Activated naive CD8-positive, alpha-beta T cell (primary cell): ENCODE data around the gene SLC7A1.

Source experiments
- H3K27ac Mint-ChIP-seq: one replicate; pipeline ENCODE4 v1.8.0; 2021; ENCODE audit warnings: mixed read lengths
- H3K27me3 Mint-ChIP-seq: one replicate; pipeline ENCODE4 v1.8.0; 2021; ENCODE audit warnings: mixed read lengths
- H3K36me3 Mint-ChIP-seq: one replicate; pipeline ENCODE4 v1.8.0; 2021; ENCODE audit warnings: mixed read lengths
- H3K4me1 Mint-ChIP-seq: one replicate; pipeline ENCODE4 v1.8.0; 2021; ENCODE audit warnings: low read depth, mixed read lengths
- H3K4me3 Mint-ChIP-seq: one replicate; pipeline ENCODE4 v1.8.0; 2021; ENCODE audit warnings: mild to moderate bottlenecking, mixed read lengths
- H3K9me3 Mint-ChIP-seq: one replicate; pipeline ENCODE4 v1.8.0; 2021; ENCODE audit warnings: low read depth, mixed read lengths

Gene SLC7A1

DNA sequence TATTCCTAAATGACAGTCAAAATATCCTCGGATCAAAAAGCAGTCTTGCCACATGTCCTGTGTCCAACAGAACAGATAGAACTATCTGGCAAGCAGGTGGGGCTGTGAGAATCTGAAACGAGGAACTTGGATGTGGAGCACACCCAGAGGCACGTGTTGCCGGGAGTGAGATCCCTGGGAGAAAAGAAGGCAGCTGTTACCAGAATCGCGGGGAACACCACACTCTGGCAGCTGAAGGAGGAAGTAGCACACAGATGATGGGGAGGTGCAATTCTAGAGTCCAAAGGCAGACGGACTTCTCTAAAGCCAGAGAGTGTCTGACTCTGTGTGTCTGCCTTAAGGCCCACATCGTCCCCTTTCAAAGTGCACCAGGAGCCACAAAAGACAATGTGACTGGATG, 22.3 kb downstream of the SLC7A1 start:
- H3K27ac Mint-ChIP-seq, result no peak overlapping the region

GRCh38 chr13:29572575-29572974, 22.9 kb downstream of the SLC7A1 start:
- Mint-ChIP-seq H3K4me3 (no peak overlapping the region), H3K27ac (no peak overlapping the region), H3K9me3 (no peaks in the 10 kb centered on the region), H3K27me3 (no peaks in the 10 kb centered on the region), H3K4me1 (peaks cover 41% of the 10 kb centered on the region), H3K36me3 (peaks cover 5% of the 10 kb centered on the region)

More for the DNA sequence above, 22.3 kb downstream of the SLC7A1 start:
- H3K27me3 Mint-ChIP-seq, result no peaks in the 10 kb centered on the region
- H3K4me3 Mint-ChIP-seq, result no peak overlapping the region
- H3K4me1 Mint-ChIP-seq, result peaks cover 38% of the 10 kb centered on the region
- H3K36me3 Mint-ChIP-seq, result peaks cover 5% of the 10 kb centered on the region
- H3K9me3 Mint-ChIP-seq, result no peaks in the 10 kb centered on the region

DNA sequence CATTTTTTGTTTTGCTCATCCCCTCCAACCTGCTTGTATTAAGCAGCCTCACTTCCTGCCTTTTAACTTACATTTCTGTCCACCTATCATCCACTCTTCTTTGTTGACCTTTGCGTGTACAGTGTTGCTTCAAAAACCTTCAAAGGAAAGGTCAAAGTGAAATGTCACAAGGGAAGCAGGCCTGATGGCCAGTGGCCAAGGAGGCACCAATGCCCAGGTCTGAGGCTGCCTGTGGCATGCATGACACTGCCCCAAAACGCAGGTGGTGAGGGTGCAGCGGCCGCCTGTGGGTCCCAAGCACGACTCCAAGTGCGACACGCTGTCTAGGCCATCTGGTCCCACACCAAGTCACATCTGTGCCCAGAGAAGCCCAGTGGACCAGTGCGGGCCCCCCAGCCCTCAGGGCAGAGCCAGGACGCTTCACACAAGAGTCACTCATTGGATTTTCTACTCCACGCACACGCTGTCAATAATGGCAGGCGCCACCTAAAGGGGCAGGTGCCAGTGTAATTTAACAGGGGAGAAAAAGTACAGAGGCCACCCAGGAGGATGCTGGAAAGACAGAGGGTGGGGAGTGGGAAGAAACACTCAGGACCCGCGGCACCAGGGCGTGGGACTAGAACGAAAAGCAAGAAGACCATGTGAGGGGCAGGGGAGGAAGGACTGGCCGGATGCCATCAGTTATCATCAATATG, 23.5 kb downstream of the SLC7A1 start:
- Mint-ChIP-seq H3K4me3 (no peak overlapping the region), H3K4me1 (peaks cover 41% of the 10 kb centered on the region), H3K27ac (no peak overlapping the region), H3K9me3 (no peaks in the 10 kb centered on the region), H3K36me3 (peaks cover 5% of the 10 kb centered on the region), H3K27me3 (no peaks in the 10 kb centered on the region)

DNA sequence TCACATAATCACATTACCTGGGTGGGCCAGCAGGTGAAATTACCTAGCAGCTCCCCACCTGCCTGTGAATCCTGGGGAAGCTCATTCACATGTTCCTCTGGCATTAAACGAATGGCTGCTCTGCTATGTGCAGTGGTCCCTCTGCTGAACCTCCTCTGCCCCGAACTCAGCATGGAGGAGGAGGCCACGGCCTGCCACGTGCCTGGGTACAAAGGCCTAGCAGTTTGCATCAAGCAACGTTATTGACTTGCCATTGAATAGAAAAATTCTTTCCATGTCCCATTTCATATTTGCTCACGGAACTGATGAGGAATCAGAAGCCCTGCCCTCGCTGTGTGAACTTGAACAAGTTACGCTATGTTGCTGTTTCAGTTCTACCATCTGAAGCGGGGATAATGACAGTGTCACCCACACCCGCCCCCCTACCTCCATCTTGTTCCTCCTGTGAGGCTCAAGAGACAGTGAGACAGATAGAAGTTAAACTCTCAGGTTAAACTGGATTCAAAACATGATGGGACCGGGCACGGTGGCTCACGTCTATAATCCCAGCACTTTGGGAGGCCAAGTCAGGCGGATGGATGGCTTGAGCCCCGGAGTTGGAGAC, 25.3 kb downstream of the SLC7A1 start:
- no peak overlapping the region for H3K4me3 Mint-ChIP-seq
- peaks cover 3% of the 10 kb centered on the region for H3K36me3 Mint-ChIP-seq
- H3K9me3 Mint-ChIP-seq, result no peaks in the 10 kb centered on the region
- H3K27ac Mint-ChIP-seq, result no peak overlapping the region
- H3K27me3 Mint-ChIP-seq, result no peaks in the 10 kb centered on the region
- peaks cover 53% of the 10 kb centered on the region for H3K4me1 Mint-ChIP-seq

DNA sequence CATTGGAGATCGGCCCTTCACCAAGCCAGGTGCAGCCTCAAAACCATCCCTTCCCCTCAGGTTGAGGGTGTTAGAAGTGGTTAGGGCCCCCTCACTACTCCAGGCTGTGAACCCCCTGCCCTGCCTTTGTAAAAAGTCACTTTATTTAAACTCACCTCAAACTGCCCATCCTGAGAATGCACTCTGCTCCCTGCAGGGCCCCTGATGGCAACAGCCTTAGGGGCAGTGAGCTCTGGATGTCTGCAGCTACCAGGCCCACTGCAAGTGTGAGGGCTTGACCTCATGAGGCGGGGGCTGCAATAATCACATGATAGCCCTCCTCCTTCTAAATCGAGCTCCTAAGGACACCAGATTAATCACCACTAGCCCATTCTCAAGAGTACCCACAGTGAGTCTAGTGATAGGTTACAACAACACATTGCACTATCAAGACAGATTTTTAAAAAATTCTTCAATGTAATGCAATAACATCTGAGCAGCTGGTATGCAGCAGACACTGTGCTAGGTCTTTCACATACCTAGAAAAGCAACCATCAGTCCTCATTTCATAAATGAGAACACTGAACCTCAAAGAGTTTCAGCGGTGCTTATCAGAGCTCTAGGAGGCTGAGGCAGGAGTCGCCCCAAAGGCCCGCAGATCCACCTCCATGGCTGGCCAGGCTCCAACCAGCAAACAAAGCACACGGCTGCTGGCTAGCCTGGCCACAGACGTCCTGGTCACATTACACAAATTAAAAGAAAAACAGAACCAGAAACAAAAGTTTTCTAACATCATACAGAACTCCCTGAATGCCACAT, 26.0 kb downstream of the SLC7A1 start:
- Mint-ChIP-seq H3K4me3 (no peak overlapping the region), H3K27ac (no peak overlapping the region), H3K4me1 (peaks cover 54% of the 10 kb centered on the region), H3K27me3 (no peaks in the 10 kb centered on the region), H3K36me3 (peaks cover 3% of the 10 kb centered on the region), H3K9me3 (no peaks in the 10 kb centered on the region)

- Mint-ChIP-seq H3K9me3 (no peaks in the 10 kb centered on the region), H3K4me1 (peaks cover 53% of the 10 kb centered on the region), H3K4me3 (no peak overlapping the region)
Observed at GRCh38 chr13:29568731-29569130, 26.8 kb downstream of the SLC7A1 start.

DNA sequence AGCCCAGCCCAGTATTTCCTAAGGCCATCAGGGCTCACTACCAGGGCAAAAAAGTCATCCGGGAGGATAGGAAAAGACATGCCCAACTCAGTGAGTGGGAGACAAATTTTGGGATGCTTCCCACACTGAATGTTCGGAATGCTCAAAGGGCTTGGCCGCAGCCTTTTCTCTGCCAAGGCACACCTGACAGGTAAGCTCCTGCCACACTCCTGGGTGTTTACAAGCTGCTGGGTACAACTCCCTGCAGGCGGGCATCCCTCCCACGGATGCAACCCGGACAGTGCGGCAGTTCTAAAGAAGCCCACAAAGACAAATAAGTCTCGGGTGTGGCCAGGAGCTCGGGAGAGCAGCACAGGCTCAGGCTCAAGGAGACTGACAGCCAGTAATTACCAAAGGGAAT, 28.1 kb downstream of the SLC7A1 start:
- H3K4me1 Mint-ChIP-seq, result peaks cover 57% of the 10 kb centered on the region
- no peaks in the 10 kb centered on the region for H3K9me3 Mint-ChIP-seq
- no peaks in the 10 kb centered on the region for H3K27me3 Mint-ChIP-seq
- H3K36me3 Mint-ChIP-seq, result peaks cover 3% of the 10 kb centered on the region
- H3K27ac Mint-ChIP-seq, result no peak overlapping the region
- no peak overlapping the region for H3K4me3 Mint-ChIP-seq

More at GRCh38 chr13:29568731-29569130, 26.8 kb downstream of the SLC7A1 start:
- Mint-ChIP-seq H3K27me3 (no peaks in the 10 kb centered on the region), H3K36me3 (peaks cover 3% of the 10 kb centered on the region), H3K27ac (no peak overlapping the region)

DNA sequence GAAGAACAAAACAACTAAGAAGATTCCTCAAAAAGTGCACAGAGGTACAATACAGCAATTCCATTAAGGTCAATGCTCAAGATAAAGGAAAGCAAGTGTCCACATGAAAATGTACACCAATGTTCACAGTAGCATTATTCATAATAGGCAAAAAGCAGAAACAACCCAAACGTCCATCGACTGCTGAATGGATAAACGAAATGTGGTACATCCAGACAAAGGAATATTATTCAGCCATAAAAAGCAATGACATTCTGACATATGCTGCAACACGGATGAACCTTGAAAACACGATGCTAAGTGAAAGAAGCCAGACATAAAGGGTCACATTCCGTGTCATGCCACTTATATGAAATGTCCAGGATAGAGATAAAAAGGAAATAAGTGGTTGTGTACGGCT, 29.3 kb downstream of the SLC7A1 start:
- no peaks in the 10 kb centered on the region for H3K36me3 Mint-ChIP-seq
- H3K9me3 Mint-ChIP-seq, result no peaks in the 10 kb centered on the region
- H3K27ac Mint-ChIP-seq, result no peak overlapping the region
- no peak overlapping the region for H3K4me3 Mint-ChIP-seq
- no peaks in the 10 kb centered on the region for H3K27me3 Mint-ChIP-seq
- H3K4me1 Mint-ChIP-seq, result peaks cover 58% of the 10 kb centered on the region

- H3K4me1 Mint-ChIP-seq, result peaks cover 54% of the 10 kb centered on the region
- H3K27me3 Mint-ChIP-seq, result no peaks in the 10 kb centered on the region
- H3K27ac Mint-ChIP-seq, result no peak overlapping the region
- no peaks in the 10 kb centered on the region for H3K36me3 Mint-ChIP-seq
- no peak overlapping the region for H3K4me3 Mint-ChIP-seq
- H3K9me3 Mint-ChIP-seq, result no peaks in the 10 kb centered on the region
Observed at GRCh38 chr13:29564818-29565217, 30.7 kb downstream of the SLC7A1 start.

- Mint-ChIP-seq H3K36me3 (no peaks in the 10 kb centered on the region), H3K27me3 (no peaks in the 10 kb centered on the region), H3K9me3 (no peaks in the 10 kb centered on the region), H3K4me3 (no peak overlapping the region), H3K4me1 (peaks cover 51% of the 10 kb centered on the region), H3K27ac (no peak overlapping the region)
Observed at GRCh38 chr13:29564373-29564772, 31.1 kb downstream of the SLC7A1 start.

DNA sequence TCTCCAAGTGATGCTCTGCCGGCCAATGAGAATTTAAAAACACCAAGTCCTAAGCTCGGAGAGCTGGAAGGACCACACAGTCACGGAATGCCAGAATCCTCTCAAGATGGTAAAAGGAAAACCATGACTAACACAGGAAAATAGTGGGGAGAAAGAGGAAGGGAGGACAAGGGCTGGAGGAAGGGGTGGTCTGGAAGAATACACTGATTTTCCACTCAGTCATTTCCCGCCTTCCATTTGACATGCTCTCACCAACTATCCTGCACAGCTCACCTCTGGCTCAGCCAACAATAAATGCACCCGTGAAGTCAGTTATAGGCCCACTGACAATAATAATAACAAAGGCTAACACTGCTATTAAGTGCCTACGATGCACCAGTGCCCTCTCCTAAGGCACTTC, 31.5 kb downstream of the SLC7A1 start:
- Mint-ChIP-seq H3K36me3 (no peaks in the 10 kb centered on the region), H3K4me1 (peaks cover 50% of the 10 kb centered on the region), H3K27ac (no peak overlapping the region), H3K4me3 (no peak overlapping the region), H3K27me3 (no peaks in the 10 kb centered on the region), H3K9me3 (no peaks in the 10 kb centered on the region)

GRCh38 chr13:29562786-29563438, 32.6 kb downstream of the SLC7A1 start:
- Mint-ChIP-seq H3K27me3 (no peaks in the 10 kb centered on the region), H3K4me3 (no peak overlapping the region), H3K27ac (peak overlapping the region; percentile 50), H3K9me3 (no peaks in the 10 kb centered on the region), H3K36me3 (no peaks in the 10 kb centered on the region), H3K4me1 (peaks cover 43% of the 10 kb centered on the region)

GRCh38 chr13:29561918-29562317, 33.6 kb downstream of the SLC7A1 start:
- Mint-ChIP-seq H3K4me1 (peaks cover 49% of the 10 kb centered on the region), H3K36me3 (no peaks in the 10 kb centered on the region), H3K27me3 (no peaks in the 10 kb centered on the region), H3K27ac (no peak overlapping the region), H3K4me3 (no peak overlapping the region), H3K9me3 (no peaks in the 10 kb centered on the region)

- Mint-ChIP-seq H3K9me3 (no peaks in the 10 kb centered on the region), H3K36me3 (peaks cover 16% of the 10 kb centered on the region), H3K27me3 (no peaks in the 10 kb centered on the region), H3K4me1 (peaks cover 11% of the 10 kb centered on the region), H3K27ac (no peak overlapping the region), H3K4me3 (no peak overlapping the region)
Observed at GRCh38 chr13:29556742-29557141, 38.7 kb downstream of the SLC7A1 start.

DNA sequence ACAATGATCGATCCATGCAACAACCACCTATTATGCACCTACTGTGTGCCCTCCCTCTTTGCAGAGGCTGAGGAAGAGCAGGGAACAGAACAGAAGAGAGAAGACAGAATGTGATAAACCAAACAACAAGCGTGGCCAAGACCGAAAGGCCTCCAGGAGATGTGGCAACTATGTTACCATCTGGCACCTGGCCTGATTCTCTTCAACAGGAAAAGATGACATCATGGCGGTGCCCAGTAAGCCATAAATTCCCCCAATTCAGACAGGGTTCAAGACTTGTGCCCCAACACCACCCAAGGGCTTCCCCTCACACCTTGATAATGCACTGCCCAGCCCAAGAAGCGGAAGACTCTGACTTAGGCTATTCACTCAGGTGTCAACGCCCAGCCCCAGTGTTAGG, 44.3 kb downstream of the SLC7A1 start:
- Mint-ChIP-seq H3K27me3 (no peaks in the 10 kb centered on the region), H3K4me3 (no peak overlapping the region), H3K4me1 (peaks cover 10% of the 10 kb centered on the region), H3K9me3 (no peaks in the 10 kb centered on the region), H3K36me3 (peaks cover 33% of the 10 kb centered on the region), H3K27ac (no peak overlapping the region)
